Measurements from ENCODE around the gene SLCO4A1. TPM values are rescaled to one million over a fixed set of nuclear protein-coding genes. Genes with fewer than 3 reads are reported as not detected.

The SLCO4A1 gene
- total RNA-seq, 4 donors from 2014 or later = 26.1 to 67.4 (median 55.6) TPM

DNA sequence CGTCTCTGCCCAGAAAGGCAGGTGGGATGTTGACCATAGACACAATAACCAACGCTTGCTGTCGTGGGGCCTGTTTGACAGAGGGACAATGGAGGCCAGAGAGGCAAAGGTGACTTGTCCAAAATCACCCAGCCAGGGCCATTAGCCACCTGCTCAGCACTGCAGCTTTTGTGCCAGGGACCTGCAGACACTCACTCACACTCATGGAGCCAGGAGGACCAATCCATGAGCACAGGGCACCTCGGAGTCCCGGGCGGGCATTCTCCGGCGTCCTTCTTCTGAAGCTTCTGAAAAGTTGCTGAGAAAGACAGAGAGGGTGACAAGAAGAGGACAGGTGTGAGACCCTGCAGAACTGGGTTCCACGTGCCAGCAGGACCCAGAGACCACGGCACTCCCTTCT, 45.4 kb upstream of the SLCO4A1 start:
- DNase-seq (ENCODE audit: low spot score) (no peak), ATAC-seq (ENCODE audit: low FRiP score) (no peak)
- TF ChIP-seq CTCF (IDR thresholded peaks at IDR 0.05) = no peak

DNA sequence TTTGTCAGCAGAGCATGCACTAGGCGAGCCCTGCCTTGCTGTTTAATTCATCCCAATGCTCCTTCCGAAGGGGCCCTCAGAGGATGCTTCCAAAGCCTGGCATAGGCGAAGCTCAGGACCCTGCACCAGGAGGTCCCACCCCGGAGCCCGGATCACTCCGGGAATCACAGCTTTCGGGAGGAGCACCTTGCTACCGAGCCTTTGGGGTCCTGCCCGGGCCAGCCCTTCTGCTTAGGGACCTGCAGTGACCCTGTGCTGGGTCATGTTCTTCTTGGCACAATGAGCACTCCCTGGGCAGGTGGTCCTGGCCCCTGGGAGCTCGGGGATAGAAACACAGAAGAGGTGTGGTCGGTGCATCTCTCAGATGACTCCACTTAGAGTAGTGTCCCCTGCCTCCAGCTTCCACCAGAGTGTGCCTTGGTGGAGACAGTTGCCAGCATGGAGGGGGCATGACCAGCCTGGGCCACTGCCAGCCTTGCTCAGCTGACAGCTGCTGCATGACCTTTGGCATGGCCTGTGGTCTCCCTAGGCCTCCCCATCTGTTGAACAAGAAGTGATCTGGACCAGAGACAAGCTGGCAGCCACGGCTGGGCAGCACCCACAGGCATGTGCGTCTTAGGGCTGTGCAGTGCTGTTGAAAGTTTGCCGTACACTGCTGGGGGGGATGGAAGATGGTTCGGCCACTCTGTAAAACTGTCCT, 44.7 kb upstream of the SLCO4A1 start:
- TF ChIP-seq CTCF (IDR thresholded peaks at IDR 0.05) = no peak
- no peak for ATAC-seq (ENCODE audit: low FRiP score)
- no peak for DNase-seq (ENCODE audit: low spot score)

GRCh38 chr20:62598761-62599194, 43.5 kb upstream of the SLCO4A1 start:
- DNase-seq (ENCODE audit: low spot score) (no peak), ATAC-seq (ENCODE audit: low FRiP score) (no peak)
- no peak for TF ChIP-seq CTCF (IDR thresholded peaks at IDR 0.05)

- DNase-seq (ENCODE audit: low spot score) (no peak), ATAC-seq (ENCODE audit: low FRiP score) (no peak)
- TF ChIP-seq CTCF (IDR thresholded peaks at IDR 0.05) = no peak
These were observed 42.8 kb upstream of the SLCO4A1 start for GRCh38 chr20:62599216-62600110.

DNA sequence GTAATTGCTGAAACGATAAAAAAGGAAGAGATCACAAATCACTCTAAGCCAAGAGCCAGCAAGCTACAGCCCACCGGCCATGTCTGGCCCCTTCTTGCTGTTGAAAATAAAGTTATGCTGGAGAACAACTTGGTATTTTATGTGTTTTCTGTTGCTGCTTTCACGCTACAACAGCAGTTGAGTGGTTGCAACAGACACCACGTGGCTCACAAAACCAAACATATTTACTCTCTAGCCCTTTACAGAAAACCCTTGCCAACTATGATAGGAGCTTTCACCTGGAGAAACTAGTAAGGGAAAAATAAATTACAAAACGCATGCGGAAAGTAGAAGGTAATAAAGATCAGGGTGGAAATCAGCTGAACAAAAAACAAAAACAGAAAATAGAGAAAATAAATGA, 41.1 kb upstream of the SLCO4A1 start:
- ATAC-seq (ENCODE audit: low FRiP score) = no peak
- TF ChIP-seq CTCF (IDR thresholded peaks at IDR 0.05) = no peak

GRCh38 chr20:62601714-62602113, 40.6 kb upstream of the SLCO4A1 start:
- DNase-seq (ENCODE audit: low spot score) (no peak), ATAC-seq (ENCODE audit: low FRiP score) (no peak)
- no peak for TF ChIP-seq CTCF (IDR thresholded peaks at IDR 0.05)

More for the DNA sequence above, 41.1 kb upstream of the SLCO4A1 start:
- DNase-seq (ENCODE audit: low spot score) = no peak

Measured in omental fat pad (tissue), 4 donors.